Erythroblast (primary cell): ENCODE measurements around the gene CXCR3.
"Not testable (repeated sequence)": the region's sequence is repeated elsewhere in the genome, so short reads cannot be mapped to it uniquely, and the experiment has no call there.

Experiments
- DNase-seq, 2 experiments: peaks; one replicate each; lab custom pipeline; 2025; lab: John Stamatoyannopoulos, UW
- GATA1 ChIP-seq: IDR thresholded peaks from 2 replicates; pipeline ENCODE4 v1.6.1; 2011; ENCODE audit warnings: low read depth, mild to moderate bottlenecking, control low read depth, low read length, moderate library complexity
- POLR2A ChIP-seq: IDR thresholded peaks from 2 replicates; pipeline ENCODE4 v1.6.1; 2011; ENCODE audit warnings: mild to moderate bottlenecking, low read length

Gene CXCR3

DNA sequence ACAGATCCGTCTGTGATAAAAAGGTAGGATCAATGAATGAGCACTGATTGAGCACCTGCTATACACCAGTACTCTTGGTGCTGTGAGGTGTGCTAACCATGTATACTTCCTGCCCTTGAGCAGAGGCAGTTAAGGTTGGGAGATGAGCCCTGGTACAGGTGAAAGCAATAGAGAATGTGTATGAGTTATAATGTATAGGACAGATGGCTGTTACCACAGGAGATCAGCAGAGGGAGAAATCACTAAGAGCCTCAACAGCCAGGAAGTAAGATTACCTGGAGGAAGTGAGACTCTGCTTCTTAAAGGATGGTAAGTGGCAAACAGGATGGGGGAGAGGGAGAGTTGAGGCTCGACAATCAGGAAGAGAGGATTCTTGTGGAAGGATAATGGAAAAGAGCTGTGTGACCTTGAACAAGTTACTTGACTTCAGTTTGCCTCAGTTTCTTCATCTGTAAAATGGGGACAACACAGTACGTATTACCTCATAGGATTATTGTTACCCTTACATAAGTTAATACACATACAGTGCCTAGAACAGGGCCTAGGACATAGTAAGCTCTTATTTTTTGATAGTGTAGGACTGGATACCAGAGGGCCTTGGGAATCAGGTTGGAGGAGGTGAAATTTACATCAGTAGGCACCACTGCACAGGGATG lies 9.1 kb downstream of the CXCR3 start:
- TF ChIP-seq POLR2A (no peak), GATA1 (no peak)
- no peak for DNase-seq

DNA sequence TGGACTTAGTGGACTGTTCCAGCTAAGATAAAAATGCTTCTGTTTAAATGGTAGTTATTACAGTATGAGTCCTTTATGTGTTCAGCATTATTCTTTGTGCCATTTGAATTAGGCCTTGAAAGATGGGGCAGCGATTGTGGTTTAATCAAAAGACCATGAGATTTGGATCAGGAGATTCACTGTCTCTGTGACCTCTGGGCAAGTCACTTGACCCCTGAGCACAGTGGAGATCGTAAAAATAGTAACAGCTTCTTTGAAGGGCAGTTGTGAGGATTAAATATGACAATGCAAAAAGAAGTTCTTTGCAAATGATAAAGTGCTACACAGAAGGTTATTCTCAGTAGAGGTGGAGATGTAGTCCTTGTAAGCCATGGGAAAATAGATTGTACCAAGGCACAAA lies 10.8 kb downstream of the CXCR3 start:
- DNase-seq: no peak
- TF ChIP-seq GATA1: no peak
- TF ChIP-seq POLR2A: no peak

DNA sequence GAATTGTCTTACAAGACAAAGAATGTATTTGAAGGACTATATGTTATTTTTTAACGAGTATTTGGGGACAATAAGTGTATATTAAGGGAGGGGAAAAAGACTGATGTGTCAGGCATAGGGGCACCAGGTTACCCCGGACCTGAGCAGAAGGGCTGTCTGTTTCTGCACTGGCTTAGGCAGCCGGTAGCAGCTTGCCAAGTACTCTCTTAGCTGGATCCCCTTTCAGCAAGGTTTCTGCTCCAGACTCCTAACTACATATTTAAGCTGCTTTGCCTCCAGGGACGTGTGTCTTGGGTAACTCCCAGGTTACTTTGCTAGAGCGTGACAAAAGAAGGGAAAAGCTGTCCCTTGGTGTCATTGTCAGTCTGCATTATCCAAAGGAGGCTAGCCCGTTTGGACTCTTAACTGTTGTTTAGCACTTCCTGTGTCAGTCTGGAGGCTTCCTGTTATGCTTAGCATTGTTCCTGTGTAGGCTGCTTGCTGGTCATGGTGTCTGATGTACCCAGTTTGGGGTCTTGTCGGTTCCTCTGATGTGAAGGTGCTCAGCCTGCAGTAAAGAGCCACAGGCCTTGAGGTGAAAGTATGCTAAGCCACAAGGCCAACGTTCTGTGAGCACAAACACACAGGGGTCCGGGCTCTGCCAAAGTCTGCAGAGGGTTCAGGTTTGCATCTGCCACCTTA lies 11.6 kb downstream of the CXCR3 start:
- no peak for DNase-seq
- no peak for TF ChIP-seq POLR2A
- no peak for TF ChIP-seq GATA1

DNA sequence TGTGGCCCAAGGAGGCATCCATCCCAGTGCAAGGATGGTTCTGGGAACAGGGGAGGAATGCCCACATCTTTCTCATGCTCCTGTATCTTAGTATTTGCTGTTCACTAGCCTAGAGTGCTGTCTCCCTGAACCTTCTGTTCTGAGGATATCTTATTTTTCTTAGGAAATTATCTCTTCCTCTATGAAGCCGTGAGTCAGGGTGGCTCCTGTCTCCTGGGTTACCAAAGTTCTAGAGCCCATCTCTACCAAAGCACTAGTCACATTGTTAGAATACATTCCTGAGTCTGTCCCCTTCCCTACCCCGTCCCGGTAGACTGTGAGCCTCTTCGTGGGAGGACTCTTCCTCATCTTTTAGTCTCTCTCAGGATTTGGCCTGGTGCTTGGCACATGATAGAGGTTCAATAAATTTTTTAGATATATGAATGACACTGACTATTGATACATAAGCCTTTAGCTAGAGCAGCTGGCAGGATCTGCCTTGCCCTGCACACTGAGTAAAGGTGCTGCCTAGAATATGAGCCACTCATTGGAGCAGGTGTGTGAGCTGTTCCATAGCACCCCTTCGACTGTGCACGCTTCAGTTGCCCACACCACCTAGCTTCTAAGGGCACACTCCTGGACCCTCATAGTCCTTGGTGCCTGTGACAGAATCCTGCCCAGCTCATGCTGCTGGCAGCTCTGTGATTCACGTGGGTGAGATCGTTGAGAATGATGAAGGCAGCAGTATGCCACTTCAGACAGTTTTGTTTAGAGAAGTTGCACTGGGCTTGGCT lies 13.3 kb downstream of the CXCR3 start:
- DNase-seq: no peak
- no peak for TF ChIP-seq GATA1
- TF ChIP-seq POLR2A: no peak

DNA sequence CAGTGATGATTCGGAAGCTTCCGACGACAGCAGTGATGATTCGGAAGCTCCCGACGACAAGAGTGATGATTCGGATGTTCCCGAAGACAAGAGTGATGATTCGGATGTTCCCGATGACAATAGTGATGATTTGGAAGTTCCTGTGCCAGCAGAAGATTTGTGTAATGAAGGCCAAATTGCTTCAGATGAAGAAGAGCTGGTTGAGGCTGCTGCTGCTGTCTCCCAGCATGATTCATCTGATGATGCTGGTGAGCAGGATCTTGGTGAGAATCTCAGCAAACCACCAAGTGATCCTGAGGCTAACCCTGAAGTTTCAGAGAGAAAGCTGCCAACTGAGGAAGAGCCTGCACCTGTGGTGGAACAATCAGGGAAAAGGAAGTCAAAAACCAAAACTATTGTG lies 14.2 kb downstream of the CXCR3 start:
- TF ChIP-seq POLR2A: no peak
- TF ChIP-seq GATA1: no peak
- DNase-seq: no peak

DNA sequence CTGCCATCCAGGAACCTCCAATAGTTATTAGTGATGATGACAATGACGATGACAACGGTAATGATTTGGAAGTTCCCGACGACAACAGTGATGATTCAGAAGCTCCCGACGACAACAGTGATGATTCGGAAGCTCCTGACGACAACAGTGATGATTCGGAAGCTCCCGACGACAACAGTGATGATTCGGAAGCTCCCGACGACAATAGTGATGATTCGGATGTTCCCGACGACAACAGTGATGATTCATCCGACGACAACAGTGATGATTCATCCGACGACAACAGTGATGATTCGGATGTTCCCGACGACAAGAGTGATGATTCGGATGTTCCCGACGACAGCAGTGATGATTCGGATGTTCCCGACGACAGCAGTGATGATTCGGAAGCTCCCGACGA lies 14.7 kb downstream of the CXCR3 start:
- no peak for DNase-seq
- TF ChIP-seq GATA1 (no peak), POLR2A (no peak)

DNA sequence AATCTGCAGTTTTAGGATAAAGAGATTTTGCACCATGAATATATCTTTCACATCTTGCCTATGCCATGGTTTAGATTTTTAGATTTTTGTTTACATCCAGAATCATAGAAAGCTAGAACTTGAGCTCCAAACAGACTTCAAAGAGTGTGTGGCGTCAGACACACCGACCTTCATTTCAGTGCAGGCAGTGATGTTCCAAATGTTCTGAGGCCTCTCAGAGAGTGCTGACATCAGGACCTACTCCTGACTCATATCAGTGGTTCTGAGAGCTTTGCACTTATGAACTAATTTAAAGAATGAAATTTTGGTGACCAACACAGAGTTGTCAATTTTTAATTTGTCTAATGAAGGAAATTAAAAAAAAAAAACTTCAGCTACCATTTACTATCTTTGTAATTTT lies 18.3 kb downstream of the CXCR3 start:
- no peak for TF ChIP-seq GATA1
- no peak for TF ChIP-seq POLR2A
- no peak for DNase-seq

DNA sequence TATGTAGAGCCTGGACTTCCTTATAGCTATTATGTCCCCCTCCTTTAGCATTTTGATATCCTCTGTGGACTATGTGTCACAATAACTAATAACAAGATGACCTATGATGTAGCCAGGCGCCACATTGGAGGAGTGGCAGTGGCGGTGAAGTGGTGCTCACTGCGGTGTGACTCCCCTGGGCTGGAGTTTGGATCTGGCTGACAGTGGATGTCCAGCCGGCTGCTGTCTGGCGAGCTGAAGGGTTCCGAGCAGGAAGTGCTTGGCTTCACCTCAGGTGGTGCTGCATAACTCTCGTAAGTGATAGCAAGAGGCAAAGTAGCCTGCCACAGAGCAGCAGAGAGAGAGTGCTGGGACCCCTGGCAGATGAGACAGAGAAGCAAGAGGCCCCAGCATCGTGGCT lies 25.1 kb downstream of the CXCR3 start:
- DNase-seq: not testable (repeated sequence)

DNA sequence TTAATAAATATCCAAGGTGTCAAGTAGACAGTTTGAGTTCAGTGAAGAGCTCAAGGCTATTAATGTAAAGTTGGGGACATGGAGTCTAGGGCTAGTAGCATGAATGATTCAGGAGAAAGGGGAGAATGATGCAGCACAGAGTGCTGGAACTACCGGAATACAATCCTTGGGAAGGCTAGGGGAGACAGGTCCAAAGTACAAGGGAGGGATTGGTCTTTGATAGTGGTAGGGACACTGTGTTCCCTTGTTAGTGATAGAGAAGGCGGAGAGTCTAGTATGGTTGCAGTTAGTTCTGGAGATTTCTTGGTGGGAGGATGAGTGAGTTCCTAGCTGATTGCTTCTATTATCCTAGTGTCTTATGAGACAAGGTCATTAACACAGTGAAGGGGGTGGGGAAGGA lies 31.4 kb downstream of the CXCR3 start:
- TF ChIP-seq GATA1 (no peak), POLR2A (no peak)
- DNase-seq: no peak

DNA sequence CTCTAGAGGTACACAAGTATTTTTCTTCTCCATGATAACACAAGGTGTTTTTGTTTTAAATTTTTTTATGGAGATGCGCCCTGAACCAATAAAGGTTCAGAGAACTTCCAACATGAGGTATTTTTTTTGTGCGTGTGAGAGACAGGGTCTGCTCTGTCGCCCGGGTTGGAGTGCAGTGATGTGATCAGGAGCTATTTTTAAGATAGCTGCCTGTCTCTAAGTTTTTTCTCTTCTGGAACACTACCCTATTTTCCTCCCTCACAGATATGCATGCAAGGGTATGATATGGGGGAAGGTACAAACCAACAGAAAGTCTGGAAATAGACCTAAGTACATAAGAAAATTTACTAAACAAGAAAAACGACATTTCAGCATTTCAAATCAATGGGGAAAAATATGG lies 37.1 kb downstream of the CXCR3 start:
- TF ChIP-seq GATA1: no peak
- TF ChIP-seq POLR2A: no peak

DNA sequence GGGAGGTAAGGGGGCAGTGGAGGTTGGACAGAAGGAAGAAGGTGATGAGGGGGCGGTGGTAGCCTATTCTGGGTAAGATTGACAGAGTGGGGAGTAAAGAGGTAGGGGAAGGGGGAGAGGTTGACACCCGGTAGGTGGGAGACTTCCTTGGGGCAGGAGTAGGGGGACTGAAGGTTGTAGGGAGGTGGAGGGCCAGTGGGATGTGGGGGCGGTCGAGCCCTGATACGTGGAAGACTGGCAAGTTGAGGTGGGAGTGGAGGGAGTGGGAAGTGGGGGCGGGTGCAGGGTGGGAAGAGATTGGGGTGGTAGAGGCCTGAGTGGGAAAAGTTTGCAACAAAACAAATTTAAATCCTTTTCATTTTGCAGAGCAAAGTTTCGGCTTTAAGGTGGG lies 38.3 kb downstream of the CXCR3 start:
- no peak for TF ChIP-seq GATA1
- TF ChIP-seq POLR2A: no peak
- no peak for DNase-seq

More for the DNA sequence above, 37.1 kb downstream of the CXCR3 start:
- no peak for DNase-seq

DNA sequence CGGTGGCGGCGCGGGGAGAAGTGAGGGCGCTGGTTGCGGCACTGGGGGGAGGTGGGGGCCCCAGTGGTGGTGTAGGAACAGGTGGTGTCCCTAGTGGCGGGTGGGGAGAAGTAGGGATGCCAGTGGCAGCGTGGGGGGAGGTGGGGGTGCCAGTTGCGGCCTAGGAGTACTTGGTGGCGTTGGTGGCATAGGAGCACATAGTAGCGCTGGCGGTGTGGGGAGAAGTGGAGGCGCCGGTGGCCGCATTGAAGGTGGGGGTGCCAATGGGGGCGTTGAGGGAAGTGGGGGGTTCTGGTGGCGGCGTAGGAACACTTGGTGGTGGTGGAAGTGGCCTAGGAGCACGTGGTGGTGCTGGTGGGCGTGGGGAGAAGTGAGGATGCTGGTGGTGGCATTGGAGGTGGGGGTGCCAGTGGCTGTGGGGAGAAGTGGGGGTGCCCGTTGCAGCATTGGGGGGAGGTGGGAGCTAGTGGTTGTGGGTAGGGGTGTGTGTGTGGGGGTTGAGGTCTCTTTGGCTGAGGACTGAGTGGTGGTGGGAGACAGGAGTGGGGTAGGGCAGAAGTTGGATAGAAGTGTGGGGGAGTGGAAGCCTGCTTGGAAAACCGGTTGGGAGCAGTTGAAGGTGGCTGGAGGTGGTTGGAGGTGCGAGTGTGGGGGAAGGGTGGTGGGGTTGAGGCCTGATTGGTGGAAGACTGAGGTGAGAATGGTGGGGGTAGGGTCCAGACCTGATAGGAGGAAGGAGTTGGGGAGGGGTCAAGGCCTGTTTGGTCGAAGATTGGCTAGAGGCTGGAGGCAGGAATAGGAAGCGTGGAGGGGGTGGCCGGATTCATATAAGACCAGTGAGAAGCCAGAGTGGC lies 38.9 kb downstream of the CXCR3 start:
- TF ChIP-seq GATA1 (no peak), POLR2A (no peak)
- DNase-seq: no peak
